Activated T-helper 1 cell treated with Interleukin-2 at 50 U/mL for 16 hours (primary cell): ENCODE results near the gene PRSS33.

Experiments
- DNase-seq: peaks from one replicate; pipeline ENCODE4 v3.0.0-alpha.2; 2020; ENCODE audit warnings: low read depth

The PRSS33 gene

DNA sequence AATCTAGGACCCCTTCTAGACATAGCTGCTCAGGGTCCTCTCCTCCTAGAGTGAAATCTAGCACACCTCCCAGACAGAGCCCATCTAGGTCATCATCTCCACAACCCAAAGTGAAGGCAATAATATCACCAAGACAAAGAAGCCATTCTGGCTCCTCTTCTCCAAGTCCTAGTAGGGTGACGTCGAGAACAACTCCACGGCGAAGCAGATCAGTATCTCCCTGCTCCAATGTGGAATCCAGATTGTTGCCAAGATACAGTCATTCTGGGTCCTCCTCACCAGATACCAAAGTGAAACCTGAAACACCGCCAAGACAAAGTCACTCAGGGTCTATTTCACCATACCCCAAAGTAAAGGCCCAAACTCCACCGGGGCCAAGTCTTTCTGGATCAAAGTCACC lies 24.2 kb downstream of the PRSS33 start:
- DNase-seq = no peak

- no peak for DNase-seq
Observed at GRCh38 chr16:2762711-2763110, 24.6 kb downstream of the PRSS33 start.

DNA sequence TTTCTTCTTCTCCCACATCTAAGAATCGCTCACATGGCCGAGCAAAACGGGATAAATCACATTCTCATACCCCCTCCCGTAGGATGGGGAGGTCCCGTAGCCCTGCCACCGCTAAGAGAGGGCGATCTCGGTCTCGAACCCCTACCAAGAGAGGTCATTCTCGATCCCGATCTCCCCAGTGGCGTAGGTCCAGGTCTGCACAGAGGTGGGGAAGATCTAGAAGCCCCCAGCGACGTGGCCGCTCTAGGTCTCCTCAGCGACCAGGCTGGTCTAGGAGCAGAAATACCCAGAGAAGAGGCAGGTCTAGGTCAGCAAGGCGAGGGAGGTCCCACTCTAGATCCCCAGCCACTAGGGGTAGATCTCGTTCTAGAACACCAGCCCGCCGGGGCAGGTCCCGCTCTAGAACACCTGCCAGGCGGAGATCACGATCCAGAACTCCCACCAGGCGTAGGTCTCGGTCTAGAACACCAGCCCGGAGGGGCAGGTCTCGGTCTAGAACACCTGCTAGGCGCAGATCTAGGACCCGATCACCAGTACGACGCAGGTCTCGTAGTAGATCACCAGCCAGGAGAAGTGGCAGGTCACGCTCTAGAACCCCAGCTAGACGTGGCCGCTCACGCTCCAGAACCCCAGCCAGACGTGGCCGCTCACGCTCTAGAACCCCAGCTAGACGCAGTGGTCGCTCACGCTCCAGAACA lies 25.3 kb downstream of the PRSS33 start:
- no peak for DNase-seq

- DNase-seq = no peak
Observed at GRCh38 chr16:2761472-2761871, 25.9 kb downstream of the PRSS33 start.

DNA sequence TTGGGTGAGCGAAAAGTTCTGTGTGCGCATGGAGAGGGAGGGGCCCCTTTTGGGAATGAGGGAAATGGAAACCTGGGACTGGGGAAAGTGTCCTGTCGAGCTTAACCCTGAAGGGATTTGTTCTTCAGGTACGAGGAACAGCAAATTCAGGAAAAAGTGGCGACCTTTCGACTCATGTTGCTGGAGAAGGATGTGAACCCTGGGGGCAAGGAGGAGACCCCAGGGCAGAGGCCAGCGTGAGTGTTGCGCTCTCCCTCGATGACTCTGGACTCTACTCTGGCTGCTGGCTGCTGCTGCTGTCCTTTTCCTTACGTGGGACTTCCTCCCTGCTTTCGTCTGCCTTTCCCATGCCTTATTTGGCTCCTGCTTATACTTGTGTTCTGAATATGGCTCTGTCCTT lies 30.0 kb downstream of the PRSS33 start:
- DNase-seq = no peak

DNA sequence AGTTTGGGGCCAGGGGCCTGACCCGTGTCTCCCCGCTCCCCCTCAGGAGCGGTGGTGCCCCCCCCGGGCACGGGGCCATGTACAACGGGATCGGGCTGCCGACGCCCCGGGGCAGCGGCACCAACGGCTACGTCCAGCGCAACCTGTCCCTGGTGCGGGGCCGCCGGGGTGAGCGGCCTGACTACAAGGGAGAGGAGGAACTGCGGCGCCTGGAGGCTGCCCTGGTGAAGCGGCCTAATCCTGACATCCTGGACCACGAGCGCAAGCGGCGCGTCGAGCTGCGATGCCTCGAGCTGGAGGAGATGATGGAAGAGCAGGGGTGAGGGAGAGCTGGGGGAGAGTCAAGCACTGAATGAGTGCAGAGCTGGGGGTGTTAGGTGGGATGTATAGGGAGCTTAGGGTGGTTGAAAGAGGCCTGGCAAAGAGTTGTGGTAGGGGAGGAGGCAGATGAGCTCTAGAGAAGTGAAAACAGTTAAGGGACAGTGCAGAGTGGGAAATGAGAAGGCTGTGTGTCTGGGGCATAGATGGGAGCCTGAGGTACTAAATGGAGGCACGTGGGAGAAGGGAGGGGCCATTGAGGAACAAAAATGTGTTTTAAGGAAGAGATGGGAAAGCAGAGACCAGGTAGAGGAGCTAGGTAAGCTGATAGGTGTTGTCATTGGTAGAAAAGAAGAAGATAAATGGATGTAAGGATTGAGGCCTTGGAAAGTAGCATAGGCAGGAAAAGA lies 30.9 kb downstream of the PRSS33 start:
- no peak for DNase-seq

GRCh38 chr16:2755158-2755557 lies 32.2 kb downstream of the PRSS33 start:
- no peak for DNase-seq

GRCh38 chr16:2753733-2754020 lies 33.7 kb downstream of the PRSS33 start:
- no peak for DNase-seq

DNA sequence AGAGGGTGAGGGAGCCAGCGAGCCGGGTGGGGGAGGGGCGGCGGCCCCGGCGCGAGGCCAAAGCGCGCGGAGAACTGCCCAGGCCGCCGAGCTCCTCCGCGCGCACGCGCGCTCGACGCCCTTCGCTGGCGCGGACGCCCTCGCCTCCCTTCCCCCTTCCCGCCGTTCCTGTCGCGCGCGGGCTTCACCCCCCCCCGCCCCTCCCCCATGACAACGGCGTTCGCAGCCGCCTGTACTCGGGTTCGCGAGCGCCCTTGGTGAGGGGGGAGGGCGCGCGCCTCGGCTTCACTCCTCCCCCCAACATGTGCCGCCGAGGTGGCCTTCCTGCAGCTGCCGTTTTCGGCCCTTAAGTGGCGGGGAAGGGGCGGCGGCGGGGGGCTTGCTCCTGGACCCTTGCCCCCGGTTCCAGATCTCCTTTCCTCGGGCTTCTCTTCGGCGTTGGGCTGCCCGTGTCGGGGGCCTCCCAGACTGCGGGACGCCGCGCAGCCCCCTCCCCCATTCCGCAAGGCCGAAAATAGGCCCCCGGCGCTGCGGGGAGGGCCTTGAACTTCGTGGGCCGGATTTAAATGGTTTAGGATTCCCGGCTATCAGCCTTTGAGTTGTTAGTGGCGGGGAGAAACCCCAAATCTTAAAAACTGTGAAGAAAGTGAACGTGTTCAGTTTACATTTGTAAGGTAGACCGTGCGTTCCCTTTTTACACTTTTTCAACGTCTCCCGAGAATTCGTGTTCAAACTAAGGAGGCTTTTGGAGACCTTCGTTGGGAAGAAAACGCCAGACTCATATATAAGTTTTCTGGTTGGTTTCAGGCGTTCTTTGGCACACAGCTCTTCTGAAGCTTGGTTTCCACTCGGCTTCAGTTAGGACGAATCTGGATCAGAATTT lies 34.3 kb downstream of the PRSS33 start:
- DNase-seq = peak; percentile 51

DNA sequence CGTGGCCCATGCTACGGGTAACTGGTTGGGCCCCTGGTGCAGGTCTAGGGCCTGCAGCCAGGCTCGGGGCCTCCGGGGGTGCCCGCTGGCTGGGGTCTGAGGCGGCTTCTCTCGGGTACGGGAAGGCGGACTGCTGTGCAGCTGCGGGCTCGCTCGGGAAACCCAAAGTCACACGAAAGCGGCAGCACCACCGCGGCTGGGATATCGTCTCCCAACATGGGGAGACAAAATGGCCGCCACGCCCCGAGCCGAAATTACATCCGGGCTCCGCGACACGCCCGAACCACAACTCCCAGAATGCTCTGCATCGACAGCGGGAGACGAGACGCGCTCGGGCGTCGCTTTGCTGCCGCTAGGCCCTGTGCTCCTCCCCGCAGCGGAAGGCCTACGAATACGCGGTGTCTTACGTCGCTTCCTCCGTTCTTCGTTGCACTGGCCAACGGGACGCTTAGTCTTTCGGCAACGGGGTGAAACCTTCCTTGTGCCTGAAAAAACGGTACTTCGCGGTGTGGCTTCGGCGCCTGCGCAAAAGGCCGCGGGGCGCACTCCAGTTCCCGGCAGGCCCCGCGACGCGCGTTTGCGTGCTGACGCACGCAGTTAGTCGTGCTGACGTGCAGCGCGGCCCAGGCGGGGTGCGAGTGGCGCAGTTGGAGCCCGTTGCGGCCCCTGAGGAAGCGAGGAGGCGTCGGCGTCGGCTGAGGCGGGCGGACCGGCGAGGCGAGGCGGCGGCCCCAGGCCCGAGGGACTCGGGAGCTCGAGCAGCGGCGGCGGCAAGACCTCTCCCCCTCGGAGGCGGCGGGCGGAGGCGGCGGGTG lies 35.1 kb downstream of the PRSS33 start, which contains the start of gene SRRM2:
TSS of gene SRRM2 (plus strand) at position 604 of the 815 bp plus-strand sequence. CDS start 3,727 bp downstream, outside the sequence.
- peak; percentile 89 for DNase-seq

GRCh38 chr16:2751577-2752034 lies 35.8 kb downstream of the PRSS33 start:
- DNase-seq = no peak

DNA sequence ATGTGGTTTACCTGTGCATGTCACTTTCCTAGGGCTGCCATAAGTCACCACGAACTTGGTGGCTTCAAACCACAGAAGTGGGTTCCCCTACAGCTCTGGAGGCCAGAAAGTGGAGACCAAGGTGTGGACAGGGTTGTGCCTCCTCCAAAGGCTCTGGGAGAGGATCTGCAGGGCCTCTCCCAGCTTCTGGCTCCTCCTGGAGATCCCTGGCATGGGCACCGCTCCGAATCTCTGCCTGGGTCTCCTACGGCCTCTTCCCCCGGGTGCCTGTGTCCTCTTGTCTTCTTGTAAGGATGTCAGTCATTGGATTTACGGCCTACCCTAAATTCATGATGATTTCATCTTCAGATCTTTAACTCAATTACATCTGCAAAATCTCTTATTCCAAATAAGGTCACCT lies 37.4 kb downstream of the PRSS33 start:
- no peak for DNase-seq

DNA sequence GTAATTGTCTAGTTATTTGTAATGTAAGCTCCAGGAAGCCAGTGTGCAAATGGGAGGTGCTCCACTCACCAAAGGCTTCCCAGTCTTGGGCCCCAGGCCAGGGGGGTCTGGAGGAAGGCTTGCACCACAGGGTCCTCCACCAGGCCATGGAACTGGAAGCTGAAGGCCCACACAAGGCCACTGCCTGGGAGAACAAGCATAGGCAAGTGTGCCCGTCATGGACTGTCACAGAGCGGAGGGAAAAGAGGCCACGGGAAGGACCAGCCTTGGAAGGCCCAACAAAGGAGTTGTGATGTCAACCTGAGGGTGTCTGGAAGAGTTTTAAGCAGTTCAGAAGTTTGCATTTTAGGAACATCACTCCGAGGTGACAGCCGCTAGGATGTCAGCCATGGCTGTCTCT lies 37.9 kb downstream of the PRSS33 start:
- DNase-seq = no peak

GRCh38 chr16:2748757-2749455 lies 38.5 kb downstream of the PRSS33 start:
- no peak for DNase-seq

GRCh38 chr16:2745961-2746360 lies 41.4 kb downstream of the PRSS33 start:
- no peak for DNase-seq

GRCh38 chr16:2745116-2745890 lies 42.1 kb downstream of the PRSS33 start:
- no peak for DNase-seq

DNA sequence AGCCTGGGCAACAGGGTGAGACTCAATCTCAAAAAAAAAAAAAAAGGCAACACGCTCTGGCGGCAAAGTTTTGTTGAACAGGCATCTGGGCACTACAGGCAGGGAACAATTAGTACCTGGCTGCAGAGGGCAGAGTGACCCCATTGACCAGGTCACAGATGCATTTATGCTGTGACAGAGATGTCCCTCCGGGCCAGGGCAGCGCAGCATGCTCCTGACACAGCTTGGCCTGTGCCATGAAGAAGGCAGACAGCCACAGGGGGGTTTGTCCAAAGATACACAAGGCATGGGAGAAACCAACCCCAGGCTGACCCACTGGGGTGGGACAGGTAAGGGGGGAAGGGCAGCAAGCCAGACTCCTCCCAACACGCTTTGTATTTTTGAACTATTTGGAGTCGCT lies 42.6 kb downstream of the PRSS33 start:
- no peak for DNase-seq

GRCh38 chr16:2743007-2743810 lies 44.2 kb downstream of the PRSS33 start:
- no peak for DNase-seq

DNA sequence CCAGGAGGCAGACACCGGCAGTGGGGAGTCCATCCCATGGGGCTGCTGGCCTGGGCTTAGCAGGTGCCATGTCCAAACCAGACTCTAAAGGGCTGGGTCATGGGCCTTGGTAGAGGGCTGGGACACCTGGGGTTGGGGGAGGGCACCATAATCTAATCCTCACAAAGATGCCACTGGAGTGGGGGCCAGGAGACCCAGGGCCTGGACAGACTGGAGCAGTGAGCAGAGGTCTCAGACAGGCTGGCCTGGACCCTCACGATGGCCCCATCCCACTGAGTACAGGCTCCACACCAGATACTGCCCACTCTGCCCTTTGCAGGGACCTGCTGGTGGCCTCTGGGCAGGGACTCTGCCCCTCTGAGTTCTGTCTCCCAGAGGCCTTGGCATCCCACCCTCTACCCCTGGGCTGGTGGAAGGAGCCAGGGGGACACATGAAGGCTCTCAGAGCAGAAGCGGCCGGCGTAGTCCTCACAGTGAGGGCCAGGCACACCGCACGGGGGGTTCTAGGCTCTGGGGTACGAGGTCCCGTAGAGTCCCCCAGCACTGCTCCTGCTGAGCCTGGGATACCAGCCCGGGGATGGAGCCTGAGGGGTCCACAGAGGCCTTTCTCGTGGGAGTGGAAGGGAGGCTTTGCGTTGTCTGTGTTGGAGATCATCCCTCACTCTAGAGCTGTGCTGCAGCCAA lies 44.9 kb downstream of the PRSS33 start:
- no peak for DNase-seq
